ENCODE measurements around the gene ZNF827. TPM values are rescaled to one million over a fixed set of nuclear protein-coding genes. Genes with fewer than 3 reads are reported as not detected.

ZNF827 gene
- total and polyA plus RNA-seq, 2 of the 13 experiments (the other 11 are each of a cell fraction or from before 2014, with no cell fraction given), result 2.8 TPM

DNA sequence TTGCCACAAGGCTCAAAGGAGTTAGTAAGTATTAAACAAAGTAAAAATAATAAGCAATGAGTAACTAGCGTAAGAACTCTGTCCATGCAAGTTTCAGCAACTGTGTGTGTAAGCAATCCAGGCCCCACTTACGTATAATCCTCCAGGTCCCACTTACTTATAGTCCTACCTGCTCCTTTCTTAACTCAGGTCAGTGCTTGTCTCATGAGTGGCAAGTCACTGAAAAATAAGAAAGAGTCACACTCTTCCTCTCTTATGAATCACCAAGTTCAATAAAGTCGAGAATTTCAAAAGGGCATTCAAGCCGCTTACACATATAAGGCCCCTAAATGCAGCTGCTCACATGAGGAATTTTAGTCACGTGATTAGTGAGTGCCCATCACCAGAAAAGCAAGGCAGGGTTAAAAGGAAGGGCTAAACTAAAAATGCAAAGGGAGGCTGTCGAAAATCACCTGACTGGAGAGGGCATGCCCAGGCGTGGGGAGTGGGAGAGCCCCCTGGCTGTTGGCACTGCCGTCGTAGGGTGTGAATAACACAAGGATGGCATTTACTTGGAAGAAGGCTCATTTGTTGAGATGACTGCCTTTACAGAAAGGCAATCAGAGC lies 58.2 kb downstream of the ZNF827 start:
- Histone ChIP-seq H3K27ac (ENCODE audit: extremely low read length, insufficient read depth, low read length) (no peak overlapping the region), H3K36me3 (replicated peaks in 1 of 2; ENCODE audit: control insufficient read depth in 1 of 2, insufficient read depth in 2 of 2, low read length in 2 of 2) (peaks cover 3 to 13% of the 10 kb centered on the region in 2 experiments), H3K4me1 (ENCODE audit: insufficient read depth, low read length) (no peaks in the 10 kb centered on the region), H4K20me1 (ENCODE audit: insufficient read depth, low read length) (no peaks in the 10 kb centered on the region), H3K4me2 (ENCODE audit: low read depth, low read length) (no peak overlapping the region), H3K27me3 (ENCODE audit: control insufficient read depth in 1 of 2, insufficient read depth in 2 of 2, low read length in 2 of 2) (no peaks in the 10 kb centered on the region), H3K9ac (ENCODE audit: insufficient read depth, low read depth, low read length) (no peak overlapping the region), H3K9me3 (ENCODE audit: low read length) (no peaks in the 10 kb centered on the region), H3K4me3 (replicated peaks in 1 of 3; ENCODE audit: insufficient read depth in 1 of 3, low read depth in 2 of 3, low read length in 3 of 3) (no peak overlapping the region), H3K79me2 (ENCODE audit: insufficient read depth, low read length) (no peaks in the 10 kb centered on the region), H2AFZ (ENCODE audit: low read length) (no peak overlapping the region)
- TF ChIP-seq REL (CRISPR knock-in tag; conservative IDR thresholded peaks at IDR 0.05), result no peak
- TF ChIP-seq ZNF749 (CRISPR knock-in tag; IDR thresholded peaks at IDR 0.05; ENCODE audit: borderline replicate concordance), result no peak
- TF ChIP-seq REPIN1 (CRISPR knock-in tag; IDR thresholded peaks at IDR 0.05; ENCODE audit: borderline replicate concordance, low read depth), result no peak
- TF ChIP-seq HHEX (CRISPR knock-in tag; IDR thresholded peaks at IDR 0.05), result no peak
- TF ChIP-seq, protein P1, sequence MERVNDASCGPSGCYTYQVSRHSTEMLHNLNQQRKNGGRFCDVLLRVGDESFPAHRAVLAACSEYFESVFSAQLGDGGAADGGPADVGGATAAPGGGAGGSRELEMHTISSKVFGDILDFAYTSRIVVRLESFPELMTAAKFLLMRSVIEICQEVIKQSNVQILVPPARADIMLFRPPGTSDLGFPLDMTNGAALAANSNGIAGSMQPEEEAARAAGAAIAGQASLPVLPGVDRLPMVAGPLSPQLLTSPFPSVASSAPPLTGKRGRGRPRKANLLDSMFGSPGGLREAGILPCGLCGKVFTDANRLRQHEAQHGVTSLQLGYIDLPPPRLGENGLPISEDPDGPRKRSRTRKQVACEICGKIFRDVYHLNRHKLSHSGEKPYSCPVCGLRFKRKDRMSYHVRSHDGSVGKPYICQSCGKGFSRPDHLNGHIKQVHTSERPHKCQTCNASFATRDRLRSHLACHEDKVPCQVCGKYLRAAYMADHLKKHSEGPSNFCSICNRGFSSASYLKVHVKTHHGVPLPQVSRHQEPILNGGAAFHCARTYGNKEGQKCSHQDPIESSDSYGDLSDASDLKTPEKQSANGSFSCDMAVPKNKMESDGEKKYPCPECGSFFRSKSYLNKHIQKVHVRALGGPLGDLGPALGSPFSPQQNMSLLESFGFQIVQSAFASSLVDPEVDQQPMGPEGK (CRISPR knock-in tag; IDR thresholded peaks at IDR 0.05), result no peak
- TF ChIP-seq NAIF1 (CRISPR knock-in tag; IDR thresholded peaks at IDR 0.05; ENCODE audit: borderline replicate concordance), result no peak
- no peak for TF ChIP-seq CREM (IDR thresholded peaks at IDR 0.05)
- no peak for TF ChIP-seq CREM (CRISPR knock-in tag; IDR thresholded peaks at IDR 0.05)
- TF ChIP-seq DNMT1 (CRISPR knock-in tag; IDR thresholded peaks at IDR 0.05), result no peak
- POLR2A ChIA-PET, result no interaction called here
- in situ Hi-C loops (cut with HindIII; ENCODE audit: extremely low pct_ligation_motif_present, low pct_unique_long_range_greater_than_20kb), result no loop called here
- FAIRE-seq, result no peak
- 96% methylated on average over 9 of the region's 9 CpGs for WGBS (ENCODE audit: low lambda C conversion rate)
- BruUV-seq (replicated peaks), result no TSS peak
- CTCF ChIA-PET (ENCODE audit: low intra/inter-chr PET ratio, low total read pairs), result no interaction called here
- intact Hi-C loops (cut with micrococcal nuclease; ENCODE audit: unreplicated experiment), result no loop called here
- DNase-seq (ENCODE audit: low spot score), result no peak
- no peak for ATAC-seq

All from HepG2 (cell line).